Endothelial cell of umbilical vein (primary cell): ENCODE measurements around the gene CUEDC2. TPM values are rescaled to one million over a fixed set of nuclear protein-coding genes. Genes with fewer than 3 reads are reported as not detected.

ENCODE experiments used
- BruUV-seq: library from RNA; stranded (reverse); fragments of 400-500 nt; replicated peaks from 2 replicates; lab custom pipeline; 2021; lab: Mats Ljungman, UMichigan
- CTCF ChIA-PET: fragments of 300-600, 350-600 bp; sonication (Branson Sonifier 250); formaldehyde crosslinking; loops from one replicate; lab custom pipeline; 2021; ENCODE audit warnings: antibody characterized with exemption, inconsistent platforms; lab: Charles Lee
- POLR2A ChIA-PET: fragments of 300-600, 350-600 bp; sonication (Branson Sonifier 250); formaldehyde crosslinking; loops from one replicate; lab custom pipeline; 2021; ENCODE audit warnings: antibody characterized with exemption, inconsistent platforms; lab: Charles Lee
- DNase-seq: peaks from one replicate; pipeline ENCODE4 v3.0.0-alpha.2; 2011; ENCODE audit warnings: low read depth, low spot score
- FAIRE-seq: peaks from 2 replicates; lab custom pipeline; 2011; peaks lifted over from hg19 to GRCh38; lab: Jason Lieb, UNC
- H2AFZ ChIP-seq: 2 replicates; pipeline ENCODE4 v1.6.0; 2012; ENCODE audit warnings: low read depth, low read length, control low read depth, inconsistent platforms
- H3K27ac ChIP-seq: 2 replicates; pipeline ENCODE4 v1.5.1; 2011; ENCODE audit warnings: low read depth, mild to moderate bottlenecking, control low read depth, low read length, moderate library complexity; ENCODE audit not compliant: insufficient read depth
- H3K27me3 ChIP-seq, 2 experiments: 2 replicates each; pipeline versions ENCODE4 v1.6.0 to v1.6.1; 2011; ENCODE audit warnings: low read length in 2 of 2, mixed read lengths in 1 of 2; ENCODE audit not compliant: control insufficient read depth in 2 of 2, insufficient read depth in 2 of 2
- H3K36me3 ChIP-seq, 2 experiments: 2 replicates in 1 of 2; 3 replicates in 1 of 2; pipeline ENCODE4 v1.5.1; 2011; ENCODE audit warnings: low read length in 2 of 2, mild to moderate bottlenecking in 1 of 2, moderate library complexity in 1 of 2; ENCODE audit not compliant: control insufficient read depth in 2 of 2, insufficient read depth in 2 of 2; ENCODE audit errors: extremely low read depth in 1 of 2
- H3K4me1 ChIP-seq: 3 replicates; pipeline ENCODE4 v1.5.1; 2011; ENCODE audit warnings: mild to moderate bottlenecking, low read length; ENCODE audit not compliant: control insufficient read depth, insufficient read depth; ENCODE audit errors: extremely low read depth
- H3K4me2 ChIP-seq: 2 replicates; pipeline ENCODE4 v1.6.1; 2011; ENCODE audit warnings: low read length, control low read depth, mixed read lengths; ENCODE audit not compliant: insufficient read depth
- H3K4me3 ChIP-seq, 3 experiments: fragments of 200-600 bp in 1 of 3; sonication (generic), shearing (Covaris generic) in 1 of 3; replicated peaks in 1 of 3; 2 replicates each; pipeline ENCODE4 v1.5.1; 2011 to 2016; ENCODE audit warnings: control low read depth in 3 of 3, low read length in 3 of 3, mild to moderate bottlenecking in 2 of 3, inconsistent platforms in 1 of 3, low read depth in 1 of 3, moderate library complexity in 1 of 3; ENCODE audit not compliant: insufficient read depth in 1 of 3
- H3K79me2 ChIP-seq: 2 replicates; pipeline ENCODE4 v1.6.0; 2012; ENCODE audit warnings: low read length, inconsistent platforms; ENCODE audit not compliant: control insufficient read depth, insufficient read depth
- H3K9ac ChIP-seq: replicated peaks from 2 replicates; pipeline ENCODE3; 2011; ENCODE audit warnings: low read length, control low read depth; ENCODE audit not compliant: insufficient read depth; ENCODE audit errors: extremely low read depth
- H3K9me1 ChIP-seq: replicated peaks from 3 replicates; pipeline ENCODE4 v1.6.0; 2011; ENCODE audit warnings: mild to moderate bottlenecking, low read length; ENCODE audit not compliant: control insufficient read depth, insufficient read depth; ENCODE audit errors: extremely low read depth
- H3K9me3 ChIP-seq: replicated peaks from 2 replicates; pipeline ENCODE4 v1.5.1; 2012; ENCODE audit warnings: low read length, inconsistent platforms; ENCODE audit not compliant: control insufficient read depth, insufficient read depth
- H4K20me1 ChIP-seq: replicated peaks from 2 replicates; pipeline ENCODE3; 2011; ENCODE audit warnings: mild to moderate bottlenecking, low read length; ENCODE audit not compliant: control insufficient read depth, insufficient read depth; ENCODE audit errors: extremely low read depth
- CTCF ChIP-seq, 2 donors: IDR thresholded peaks; 1 replicate in 1 of 2; 2 replicates in 1 of 2; pipeline ENCODE4 v1.5.1; 2011; ENCODE audit warnings: low read length in 2 of 2, mild to moderate bottlenecking in 2 of 2, moderate library complexity in 2 of 2, control low read depth in 1 of 2, inconsistent platforms in 1 of 2, low read depth in 1 of 2; ENCODE audit not compliant: insufficient read depth in 1 of 2; ENCODE audit errors: extremely low read depth in 1 of 2
- EZH2 ChIP-seq: IDR thresholded peaks from 2 replicates; pipeline ENCODE4 v1.6.1; 2012; ENCODE audit warnings: borderline replicate concordance, low read depth, mild to moderate bottlenecking, moderate library complexity, low read length, inconsistent platforms; ENCODE audit not compliant: severe bottlenecking
- FOS ChIP-seq: IDR thresholded peaks from 2 replicates; pipeline ENCODE4 v1.6.1; 2011; ENCODE audit warnings: mild to moderate bottlenecking, low read length, moderate library complexity, borderline replicate concordance; ENCODE audit not compliant: insufficient read depth
- GATA2 ChIP-seq: IDR thresholded peaks from 2 replicates; pipeline ENCODE4 v1.7.0; 2011; ENCODE audit warnings: low read depth, mild to moderate bottlenecking, moderate library complexity, mixed read lengths, low read length; ENCODE audit not compliant: insufficient read length, insufficient read depth
- JUN ChIP-seq: IDR thresholded peaks from 2 replicates; pipeline ENCODE4 v1.6.1; 2011; ENCODE audit warnings: borderline replicate concordance, low read depth; ENCODE audit not compliant: insufficient read length, insufficient read depth
- MAX ChIP-seq: IDR thresholded peaks from 2 replicates; pipeline ENCODE4 v1.6.1; 2011; ENCODE audit not compliant: insufficient read depth, insufficient read length
- MYC ChIP-seq: IDR thresholded peaks from one replicate; pipeline ENCODE4 v1.6.1; 2011; ENCODE audit warnings: mild to moderate bottlenecking, low read depth, low read length
- POLR2A ChIP-seq: IDR thresholded peaks from 2 replicates; pipeline ENCODE4 v1.6.1; 2012; ENCODE audit warnings: low read depth, mild to moderate bottlenecking, control low read depth, low read length
- POLR2AphosphoS5 ChIP-seq: IDR thresholded peaks from 2 replicates; pipeline ENCODE4 v1.6.1; 2012; ENCODE audit warnings: low read depth, mild to moderate bottlenecking, control low read depth, low read length, moderate library complexity; ENCODE audit not compliant: insufficient read depth
- dilution Hi-C: fragments of 300-500 bp; cut with MboI; formaldehyde crosslinking; loops from one replicate; pipeline ENCODE4 v1.15.0; 2019; ENCODE audit warnings: low sequenced_read_pairs; ENCODE audit not compliant: extremely low pct_ligation_motif_present
- intact Hi-C: fragments of 100-400 bp; cut with micrococcal nuclease; formaldehyde crosslinking; loops from one replicate; pipeline ENCODE4 v1.10.0; 2022
- polyA plus RNA-seq, 4 experiments: library from polyadenylated mRNA; depleted of rRNA in 3 of 4; stranded (reverse) in 3 of 4; unstranded in 1 of 4; fragments of >200 nt; gene quantifications; 2 replicates each; pipeline versions ENCODE4 v1.2.1 to v1.2.3, GENCODE V29; 2011 to 2012; ENCODE audit warnings: missing spikeins in 1 of 4
- total RNA-seq: library from RNA; stranded (reverse); gene quantifications from 2 replicates; pipeline ENCODE4 v1.2.3, GENCODE V29; 2021

CUEDC2 gene
- total and polyA plus RNA-seq, 2 donors (not counting 3 experiments of a cell fraction or from before 2014, with no cell fraction given), result 61.5 to 96.7 TPM

GRCh38 chr10:102429468-102429867 is 2.9 kb downstream of the CUEDC2 start:
- ChIA-PET CTCF (no interaction called here), POLR2A (no interaction called here)
- intact Hi-C loops, result no loop called here
- no peak overlapping the region for H3K4me3 ChIP-seq
- no peak overlapping the region for H3K27ac ChIP-seq
- no peaks in the 10 kb centered on the region for H3K36me3 ChIP-seq
- peaks cover 7% of the 10 kb centered on the region for H3K4me1 ChIP-seq
- no peaks in the 10 kb centered on the region for H3K9me3 ChIP-seq
- peaks cover 4 to 8% of the 10 kb centered on the region in 2 experiments for H3K27me3 ChIP-seq
- no peak for TF ChIP-seq GATA2
- no peak for TF ChIP-seq EZH2
- TF ChIP-seq POLR2A, result no peak
- no peak for TF ChIP-seq POLR2AphosphoS5
- TF ChIP-seq MAX, result no peak
- no peak for TF ChIP-seq JUN
- TF ChIP-seq FOS, result no peak
- TF ChIP-seq CTCF (IDR thresholded peaks at IDR 0.05; ENCODE audit: extremely low read depth in 1 of 2, insufficient read depth in 1 of 2, low read depth in 1 of 2, low read length in 2 of 2), result no peak
- TF ChIP-seq MYC, result no peak
- peaks cover 9% of the 10 kb centered on the region for H3K79me2 ChIP-seq
- BruUV-seq, result no TSS peak
- H3K9me1 ChIP-seq, result no peaks in the 10 kb centered on the region
- no peak overlapping the region for H2AFZ ChIP-seq
- dilution Hi-C loops, result no loop called here
- FAIRE-seq (no peak), DNase-seq (no peak)
- no peaks in the 10 kb centered on the region for H4K20me1 ChIP-seq
- H3K9ac ChIP-seq, result no peak overlapping the region
- H3K4me2 ChIP-seq, result no peak overlapping the region
